ENCODE measurements around the gene PLCB4.
A peak's percentile ranks its signal among the peaks of the same experiment; 100 is the strongest.
"Not testable (repeated sequence)": the region's sequence is repeated elsewhere in the genome, so short reads cannot be mapped to it uniquely, and the experiment has no call there.

PLCB4 gene

GRCh38 chr20:9142809-9143208 is 73.9 kb downstream of the PLCB4 start:
- DNase-seq = no peak

- DNase-seq = peak; percentile 34
Observed at GRCh38 chr20:9143926-9144325, 75.0 kb downstream of the PLCB4 start.

- no peak for DNase-seq
Observed at GRCh38 chr20:9144643-9145042, 75.8 kb downstream of the PLCB4 start.

GRCh38 chr20:9145142-9145541 is 76.3 kb downstream of the PLCB4 start:
- no peak for DNase-seq

- no peak for DNase-seq
Observed at GRCh38 chr20:9146649-9147048, 77.8 kb downstream of the PLCB4 start.

GRCh38 chr20:9147547-9148024 is 78.7 kb downstream of the PLCB4 start:
- peak; percentile 74 for DNase-seq

GRCh38 chr20:9148291-9148690 is 79.4 kb downstream of the PLCB4 start:
- no peak for DNase-seq

- DNase-seq = no peak
Observed at GRCh38 chr20:9149087-9149486, 80.2 kb downstream of the PLCB4 start.

- no peak for DNase-seq
Observed at GRCh38 chr20:9149796-9150195, 80.9 kb downstream of the PLCB4 start.

GRCh38 chr20:9150679-9151078 is 81.8 kb downstream of the PLCB4 start:
- DNase-seq = no peak

GRCh38 chr20:9152139-9152538 is 83.3 kb downstream of the PLCB4 start:
- DNase-seq = not testable (repeated sequence)

GRCh38 chr20:9154464-9155024 is 85.7 kb downstream of the PLCB4 start:
- DNase-seq = no peak

- no peak for DNase-seq
Observed at GRCh38 chr20:9156529-9157280, 87.8 kb downstream of the PLCB4 start.

GRCh38 chr20:9160331-9160730 is 91.4 kb downstream of the PLCB4 start:
- DNase-seq = peak; percentile 30

- no peak for DNase-seq
Observed at GRCh38 chr20:9160757-9161156, 91.9 kb downstream of the PLCB4 start.

- DNase-seq = no peak
Observed at GRCh38 chr20:9161311-9161710, 92.4 kb downstream of the PLCB4 start.

GRCh38 chr20:9163251-9163650 is 94.4 kb downstream of the PLCB4 start:
- DNase-seq = no peak

GRCh38 chr20:9163995-9164394 is 95.1 kb downstream of the PLCB4 start:
- no peak for DNase-seq

- DNase-seq = no peak
Observed at GRCh38 chr20:9165261-9165660, 96.4 kb downstream of the PLCB4 start.

- DNase-seq = no peak
Observed at GRCh38 chr20:9166153-9166780, 97.4 kb downstream of the PLCB4 start.

GRCh38 chr20:9169409-9169808 is 100.5 kb downstream of the PLCB4 start:
- no peak for DNase-seq

- DNase-seq = no peak
Observed at GRCh38 chr20:9172851-9173250, 104.0 kb downstream of the PLCB4 start.

- no peak for DNase-seq
Observed at GRCh38 chr20:9177278-9177677, 108.4 kb downstream of the PLCB4 start.
